Common myeloid progenitor, CD34-positive (primary cell): Measurements from ENCODE around the gene POU2F1.

Source experiments
- CTCF ChIA-PET: fragments of 350-600 bp; sonication (Branson Sonifier 250); formaldehyde crosslinking; loops from one replicate; lab custom pipeline; 2021; ENCODE audit warnings: antibody characterized with exemption; lab: Charles Lee
- POLR2A ChIA-PET: fragments of 350-600 bp; sonication (Branson Sonifier 250); formaldehyde crosslinking; loops from one replicate; lab custom pipeline; 2021; ENCODE audit warnings: antibody characterized with exemption; lab: Charles Lee
- DNase-seq, 3 donors: peaks; one replicate each; pipeline versions ENCODE4 v3.0.0 to v3.0.0-alpha.2; 2013
- H3K27ac ChIP-seq, 2 experiments: 1 replicate in 1 of 2; 2 replicates in 1 of 2; pipeline ENCODE4 v1.7.0; 2013; ENCODE audit warnings: inconsistent platforms in 2 of 2, low read length in 2 of 2, mild to moderate bottlenecking in 2 of 2, low read depth in 1 of 2, moderate library complexity in 1 of 2; ENCODE audit not compliant: severe bottlenecking in 2 of 2, insufficient read depth in 1 of 2, poor library complexity in 1 of 2
- H3K27me3 ChIP-seq, 5 experiments: replicated peaks in 2 of 5; 1 replicate in 3 of 5; 2 replicates in 2 of 5; pipeline versions ENCODE4 v1.6.1 to v1.7.0; 2013; ENCODE audit warnings: low read length in 4 of 5, mild to moderate bottlenecking in 2 of 5, moderate library complexity in 2 of 5, inconsistent platforms in 1 of 5; ENCODE audit not compliant: insufficient read depth in 5 of 5, control insufficient read depth in 4 of 5
- H3K36me3 ChIP-seq, 4 experiments: 1 replicate in 2 of 4; 2 replicates in 2 of 4; pipeline versions ENCODE4 v1.6.1 to v1.7.0; 2013; ENCODE audit warnings: low read length in 3 of 4, control low read depth in 1 of 4, mild to moderate bottlenecking in 1 of 4; ENCODE audit not compliant: control insufficient read depth in 4 of 4, insufficient read depth in 4 of 4
- H3K4me1 ChIP-seq, 4 experiments: 1 replicate in 3 of 4; 2 replicates in 1 of 4; pipeline versions ENCODE4 v1.6.1 to v1.7.1; 2013; ENCODE audit warnings: low read length in 3 of 4, mild to moderate bottlenecking in 3 of 4, control low read depth in 1 of 4, inconsistent platforms in 1 of 4, moderate library complexity in 1 of 4; ENCODE audit not compliant: control insufficient read depth in 4 of 4, insufficient read depth in 4 of 4; ENCODE audit errors: control extremely low read depth in 1 of 4
- H3K4me3 ChIP-seq, 7 experiments: 1 replicate in 4 of 7; 2 replicates in 3 of 7; pipeline versions ENCODE4 v1.5.1 to v1.7.0; 2013; ENCODE audit warnings: mild to moderate bottlenecking in 7 of 7, low read length in 6 of 7, moderate library complexity in 6 of 7, inconsistent platforms in 2 of 7, low read depth in 2 of 7, control low read depth in 1 of 7; ENCODE audit not compliant: insufficient read depth in 4 of 7, control insufficient read depth in 1 of 7; ENCODE audit errors: extremely low read depth in 1 of 7
- H3K9me3 ChIP-seq, 5 experiments: 1 replicate in 4 of 5; 2 replicates in 1 of 5; pipeline versions ENCODE4 v1.6.1 to v1.7.1; 2013; ENCODE audit warnings: low read length in 4 of 5, mild to moderate bottlenecking in 2 of 5, inconsistent platforms in 1 of 5, low read depth in 1 of 5, moderate library complexity in 1 of 5; ENCODE audit not compliant: control insufficient read depth in 4 of 5, insufficient read depth in 2 of 5; ENCODE audit errors: control extremely low read depth in 1 of 5
- WGBS: methylation state at CpG from one replicate; pipeline ENCODE4 v1.1.5; 2013; ENCODE audit not compliant: insufficient coverage; 5-methylcytosine and 5-hydroxymethylcytosine counted together

Gene POU2F1

DNA sequence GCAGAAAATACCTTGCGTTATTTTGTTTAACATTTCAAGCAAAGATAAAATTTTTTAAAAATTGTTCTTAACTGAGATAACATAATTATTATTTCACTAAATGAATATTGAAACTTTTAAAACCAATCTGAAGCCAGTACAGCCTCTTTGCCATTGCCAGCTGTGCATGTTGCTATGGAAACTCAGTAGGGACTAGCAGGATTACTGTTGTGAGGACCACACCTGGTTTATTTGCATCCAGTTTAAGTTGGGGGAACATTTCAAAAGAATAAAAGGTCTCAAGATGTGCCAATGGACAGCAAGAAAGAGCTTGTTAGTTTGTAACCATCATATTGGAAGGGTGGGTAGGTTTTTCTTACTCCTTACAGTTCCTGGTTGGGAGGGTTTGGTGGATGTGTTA, 80.7 kb downstream of the POU2F1 start:
- Histone ChIP-seq H3K4me3 (no peak overlapping the region), H3K9me3 (no peaks in the 10 kb centered on the region), H3K27me3 (no peaks in the 10 kb centered on the region), H3K36me3 (peaks cover 0 to 2% (median 0%) of the 10 kb centered on the region in 4 experiments), H3K27ac (no peak overlapping the region), H3K4me1 (peaks cover 0 to 17% (median 7%) of the 10 kb centered on the region in 4 experiments)
- peak in 1 of 3 donors; percentile 10 for DNase-seq
- CTCF ChIA-PET = no interaction called here
- no CpG with 5 or more reads among the region's 1 CpG for WGBS
- POLR2A ChIA-PET = no interaction called here

DNA sequence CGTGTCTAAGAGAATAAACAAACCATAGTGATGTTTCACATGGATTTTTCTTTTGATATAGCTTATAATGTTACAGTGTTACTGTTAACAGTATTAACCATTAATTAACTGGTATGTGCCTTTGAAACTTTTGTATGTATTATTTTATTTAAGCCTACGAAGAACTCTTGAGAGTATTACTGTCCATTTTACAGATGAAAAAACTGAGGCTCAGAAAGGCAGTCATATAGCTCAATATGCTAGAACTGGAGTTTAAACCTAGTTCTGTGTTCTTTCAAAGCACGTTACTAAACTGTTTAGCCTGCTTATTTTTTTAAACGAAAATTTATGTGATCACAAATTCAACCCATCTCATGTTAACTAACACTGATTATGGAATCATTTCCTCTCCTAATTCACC, 83.5 kb downstream of the POU2F1 start:
- peaks cover 0 to 24% (median 8%) of the 10 kb centered on the region in 4 experiments for H3K4me1 ChIP-seq
- CTCF ChIA-PET = interaction anchor here (1.6 to 1.8 kb wide), 2 partner anchors 9 to 16 kb away, joined by 4 read pairs; no protein-coding TSS in a partner anchor
- DNase-seq = no peak
- no peak overlapping the region for H3K27ac ChIP-seq
- H3K9me3 ChIP-seq = no peaks in the 10 kb centered on the region
- H3K27me3 ChIP-seq = no peaks in the 10 kb centered on the region
- POLR2A ChIA-PET = no interaction called here
- no peak overlapping the region for H3K4me3 ChIP-seq
- 94% methylated on average over 3 of the region's 4 CpGs for WGBS
- peaks cover 0 to 2% (median 0%) of the 10 kb centered on the region in 4 experiments for H3K36me3 ChIP-seq

DNA sequence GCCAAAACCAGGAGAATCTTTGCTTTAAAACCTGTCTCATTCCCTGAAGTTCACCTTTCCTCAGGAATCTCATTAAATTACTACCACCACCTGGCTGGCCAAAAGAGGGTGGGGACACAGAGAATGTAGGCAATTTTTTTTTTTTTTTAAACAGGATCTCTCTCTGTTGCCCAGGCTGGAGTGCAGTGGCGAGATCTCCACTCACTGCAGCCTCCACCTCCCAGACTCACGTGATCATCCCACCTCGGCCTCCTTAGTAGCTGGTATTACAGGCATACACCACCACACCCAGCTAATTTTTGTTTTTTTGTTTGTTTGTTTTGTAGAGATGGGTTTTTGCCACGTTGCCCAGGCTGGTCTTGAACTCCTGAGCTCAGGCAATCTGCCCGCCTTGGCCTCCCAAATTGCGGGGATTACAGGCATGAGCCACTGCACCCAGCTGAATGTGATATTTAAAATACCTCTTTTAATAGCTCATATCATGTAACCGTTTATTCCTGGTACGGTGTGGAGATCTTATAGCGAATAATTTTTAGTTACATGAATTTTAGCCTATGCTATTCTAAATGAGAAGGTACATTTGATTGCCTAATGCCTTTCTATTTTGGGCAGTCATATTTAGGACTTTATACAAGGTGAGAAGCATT, 84.5 kb downstream of the POU2F1 start:
- no CpG with 5 or more reads among the region's 9 CpGs for WGBS
- Histone ChIP-seq H3K4me1 (peaks cover 0 to 24% (median 8%) of the 10 kb centered on the region in 4 experiments), H3K9me3 (no peaks in the 10 kb centered on the region), H3K36me3 (no peaks in the 10 kb centered on the region), H3K4me3 (no peak overlapping the region), H3K27ac (no peak overlapping the region), H3K27me3 (no peaks in the 10 kb centered on the region)
- ChIA-PET CTCF (interaction anchor here (0.8 to 1.8 kb wide), 4 partner anchors 10 to 19 kb away, joined by 3 to 6 read pairs (median 4); no protein-coding TSS in a partner anchor), POLR2A (no interaction called here)
- DNase-seq = no peak

DNA sequence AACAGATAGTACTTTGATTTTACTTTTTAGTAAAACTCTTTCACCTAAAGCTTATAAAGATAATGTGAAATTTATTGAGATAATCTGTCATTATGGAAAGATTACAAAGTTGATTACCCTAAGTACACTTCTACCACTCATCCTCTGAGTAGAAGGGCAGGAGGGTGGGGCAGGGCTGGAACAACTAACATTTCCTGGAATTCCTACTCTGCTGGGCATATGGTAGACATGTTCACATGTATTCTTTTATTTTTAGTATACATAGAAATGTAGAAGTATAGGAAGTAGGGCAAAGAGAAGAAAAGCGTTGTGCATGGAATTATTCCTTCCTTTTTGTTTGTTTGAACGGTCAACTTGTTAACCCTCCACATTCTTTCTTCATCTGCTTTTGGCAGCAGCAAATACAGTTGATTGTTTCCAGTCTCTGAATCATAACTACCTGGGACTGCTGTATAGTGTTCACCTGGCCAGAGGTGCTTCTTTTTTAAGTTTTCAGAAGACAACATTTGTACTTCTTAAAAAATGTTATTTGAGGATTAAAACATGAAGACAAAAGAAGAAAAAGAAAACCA, 85.1 kb downstream of the POU2F1 start:
- Histone ChIP-seq H3K9me3 (no peaks in the 10 kb centered on the region), H3K27me3 (no peaks in the 10 kb centered on the region), H3K36me3 (no peaks in the 10 kb centered on the region), H3K27ac (no peak overlapping the region), H3K4me1 (peaks cover 0 to 24% (median 8%) of the 10 kb centered on the region in 4 experiments), H3K4me3 (no peak overlapping the region)
- POLR2A ChIA-PET = no interaction called here
- no peak for DNase-seq
- 40% methylated on average over 2 of the region's 2 CpGs for WGBS
- CTCF ChIA-PET = interaction anchor here (0.8 to 1.3 kb wide), 3 partner anchors 15 to 19 kb away, joined by 3 to 6 read pairs (median 4); no protein-coding TSS in a partner anchor

GRCh38 chr1:167310732-167311131, 90.0 kb downstream of the POU2F1 start:
- Histone ChIP-seq H3K36me3 (peaks cover 0 to 4% (median 1%) of the 10 kb centered on the region in 4 experiments), H3K27me3 (no peaks in the 10 kb centered on the region), H3K9me3 (peaks cover 0 to 4% (median 0%) of the 10 kb centered on the region in 5 experiments), H3K4me1 (peaks cover 0 to 28% (median 10%) of the 10 kb centered on the region in 4 experiments), H3K4me3 (no peak overlapping the region), H3K27ac (no peak overlapping the region)
- no peak for DNase-seq
- POLR2A ChIA-PET = no interaction called here
- CTCF ChIA-PET = interaction anchor here (1.0 kb wide), 1 partner anchor 32 kb away, joined by 4 read pairs; no protein-coding TSS in a partner anchor

- WGBS = no CpG with 5 or more reads among the region's 1 CpG
These were observed 92.2 kb downstream of the POU2F1 start for GRCh38 chr1:167312871-167313270.

GRCh38 chr1:167314671-167315070, 94.0 kb downstream of the POU2F1 start:
- WGBS = no CpG with 5 or more reads among the region's 3 CpGs
- POLR2A ChIA-PET = no interaction called here
- CTCF ChIA-PET = interaction anchor here (1.5 kb wide), 1 partner anchor 24 kb away, joined by 3 read pairs; no protein-coding TSS in a partner anchor
- Histone ChIP-seq H3K27ac (no peak overlapping the region), H3K9me3 (peaks cover 3 to 36% (median 17%) of the 10 kb centered on the region in 5 experiments), H3K4me1 (peaks cover 0 to 7% (median 3%) of the 10 kb centered on the region in 4 experiments), H3K36me3 (peaks cover 0 to 21% (median 3%) of the 10 kb centered on the region in 4 experiments), H3K27me3 (no peaks in the 10 kb centered on the region), H3K4me3 (no peak overlapping the region)
- no peak for DNase-seq

More at GRCh38 chr1:167312871-167313270, 92.2 kb downstream of the POU2F1 start:
- peak in 2 of 3 donors; percentile 44 to 61 for DNase-seq
- no peak overlapping the region for H3K4me3 ChIP-seq
- H3K27me3 ChIP-seq = no peaks in the 10 kb centered on the region
- peaks cover 0 to 15% (median 3%) of the 10 kb centered on the region in 4 experiments for H3K36me3 ChIP-seq
- CTCF ChIA-PET = no interaction called here
- H3K4me1 ChIP-seq = peaks cover 0 to 13% (median 3%) of the 10 kb centered on the region in 4 experiments
- H3K9me3 ChIP-seq = peaks cover 3 to 21% (median 11%) of the 10 kb centered on the region in 5 experiments
- no peak overlapping the region for H3K27ac ChIP-seq
- POLR2A ChIA-PET = interaction anchor here (1.3 kb wide), 1 partner anchor 24 kb away, joined by 3 read pairs; no protein-coding TSS in a partner anchor
